H1 (cell line): ENCODE measurements around the gene COL28A1. TPM values are rescaled to one million over a fixed set of nuclear protein-coding genes. Genes with fewer than 3 reads are reported as not detected.

Experiments used
- BCL11A ChIP-seq, 2 experiments: IDR thresholded peaks; one replicate each; pipeline ENCODE4 v1.6.1; 2011; ENCODE audit warnings: low read depth in 2 of 2, low read length in 2 of 2, mild to moderate bottlenecking in 2 of 2
- EP300 ChIP-seq, 2 experiments: IDR thresholded peaks; 1 replicate in 1 of 2; 2 replicates in 1 of 2; pipeline ENCODE4 v1.6.1; 2011 to 2012; ENCODE audit warnings: low read depth in 2 of 2, low read length in 2 of 2, mild to moderate bottlenecking in 2 of 2, borderline replicate concordance in 1 of 2, inconsistent platforms in 1 of 2, moderate library complexity in 1 of 2
- EZH2 ChIP-seq: fragments of 200-600 bp; sonication (generic); IDR thresholded peaks from 2 replicates; pipeline ENCODE4 v1.7.1; 2012; ENCODE audit warnings: low read depth, mild to moderate bottlenecking, moderate library complexity, low read length, inconsistent platforms; ENCODE audit not compliant: severe bottlenecking
- JUND ChIP-seq: IDR thresholded peaks from 2 replicates; pipeline ENCODE4 v1.6.1; 2011; ENCODE audit warnings: mild to moderate bottlenecking, improper control_type of control experiment, low read length
- KDM1A ChIP-seq: fragments of 200-600, 300-600 bp; sonication (generic); IDR thresholded peaks from 2 replicates; pipeline ENCODE4 v1.7.1; 2016; ENCODE audit warnings: mild to moderate bottlenecking, low read length, borderline replicate concordance
- KDM4A ChIP-seq: IDR thresholded peaks from one replicate; pipeline ENCODE4 v1.7.1; 2012; ENCODE audit warnings: low read depth, mild to moderate bottlenecking, moderate library complexity, low read length, inconsistent platforms; ENCODE audit not compliant: severe bottlenecking
- RAD21 ChIP-seq, 2 experiments: IDR thresholded peaks in 1 of 2; conservative IDR thresholded peaks in 1 of 2; 2 replicates each; pipeline ENCODE4 v1.6.1; 2011; ENCODE audit warnings: low read depth in 2 of 2, low read length in 2 of 2, improper control_type of control experiment in 1 of 2, inconsistent platforms in 1 of 2, mild to moderate bottlenecking in 1 of 2, moderate library complexity in 1 of 2
- RFX5 ChIP-seq: IDR thresholded peaks from 2 replicates; pipeline ENCODE4 v1.6.1; 2011; ENCODE audit warnings: low read depth, low read length, improper control_type of control experiment, borderline replicate concordance
- TBP ChIP-seq: IDR thresholded peaks from 2 replicates; pipeline ENCODE4 v1.6.1; 2011; ENCODE audit warnings: low read depth, low read length, improper control_type of control experiment
- polyA plus RNA-seq, 7 experiments: library from polyadenylated mRNA; depleted of rRNA in 3 of 7; stranded (reverse) in 5 of 7; unstranded in 2 of 7; fragments of >200 nt in 5 of 7; fragments of 200-250 nt in 2 of 7; gene quantifications; 1 replicate in 5 of 7; 2 replicates in 1 of 7; 4 replicates in 1 of 7; pipeline versions ENCODE4 v1.2.1 to v1.2.3, GENCODE V29; 2011 to 2013; ENCODE audit warnings: missing spikeins in 2 of 7, mixed read lengths in 2 of 7
- total RNA-seq: library from RNA; stranded (reverse); fragmentation: NEBNext Ultra II Directional; extraction: Animal tissue kit (Norgen Biotek cat#: 25700); gene quantifications from 2 replicates; pipeline ENCODE4 v1.2.1, GENCODE V29; 2021
- TF ChIP-seq, protein P1 (sequence below): IDR thresholded peaks from 2 replicates; pipeline ENCODE4 v1.6.1; 2012; ENCODE audit warnings: inconsistent platforms
- TF ChIP-seq, protein P2 (sequence below): IDR thresholded peaks from 2 replicates; pipeline ENCODE4 v1.6.1; 2011; ENCODE audit warnings: low read depth, mild to moderate bottlenecking, low read length; ENCODE audit not compliant: insufficient read depth
- TF ChIP-seq, protein P3 (sequence below): IDR thresholded peaks from 2 replicates; pipeline ENCODE4 v1.6.1; 2012; ENCODE audit warnings: inconsistent platforms
- TF ChIP-seq, protein P4 (sequence below), 3 experiments: IDR thresholded peaks; 1 replicate in 2 of 3; 2 replicates in 1 of 3; pipeline versions ENCODE4 v1.5.1 to v1.6.1; 2011; ENCODE audit warnings: low read length in 3 of 3, mild to moderate bottlenecking in 3 of 3, inconsistent platforms in 2 of 3, low read depth in 1 of 3, moderate library complexity in 1 of 3; ENCODE audit not compliant: insufficient read depth in 1 of 3; ENCODE audit errors: control extremely low read depth in 1 of 3

COL28A1 gene
- total and polyA plus RNA-seq, 2 of the 8 experiments (the other 6 are each of a cell fraction or from before 2014, with no cell fraction given): 0.22 to 0.38 TPM

DNA sequence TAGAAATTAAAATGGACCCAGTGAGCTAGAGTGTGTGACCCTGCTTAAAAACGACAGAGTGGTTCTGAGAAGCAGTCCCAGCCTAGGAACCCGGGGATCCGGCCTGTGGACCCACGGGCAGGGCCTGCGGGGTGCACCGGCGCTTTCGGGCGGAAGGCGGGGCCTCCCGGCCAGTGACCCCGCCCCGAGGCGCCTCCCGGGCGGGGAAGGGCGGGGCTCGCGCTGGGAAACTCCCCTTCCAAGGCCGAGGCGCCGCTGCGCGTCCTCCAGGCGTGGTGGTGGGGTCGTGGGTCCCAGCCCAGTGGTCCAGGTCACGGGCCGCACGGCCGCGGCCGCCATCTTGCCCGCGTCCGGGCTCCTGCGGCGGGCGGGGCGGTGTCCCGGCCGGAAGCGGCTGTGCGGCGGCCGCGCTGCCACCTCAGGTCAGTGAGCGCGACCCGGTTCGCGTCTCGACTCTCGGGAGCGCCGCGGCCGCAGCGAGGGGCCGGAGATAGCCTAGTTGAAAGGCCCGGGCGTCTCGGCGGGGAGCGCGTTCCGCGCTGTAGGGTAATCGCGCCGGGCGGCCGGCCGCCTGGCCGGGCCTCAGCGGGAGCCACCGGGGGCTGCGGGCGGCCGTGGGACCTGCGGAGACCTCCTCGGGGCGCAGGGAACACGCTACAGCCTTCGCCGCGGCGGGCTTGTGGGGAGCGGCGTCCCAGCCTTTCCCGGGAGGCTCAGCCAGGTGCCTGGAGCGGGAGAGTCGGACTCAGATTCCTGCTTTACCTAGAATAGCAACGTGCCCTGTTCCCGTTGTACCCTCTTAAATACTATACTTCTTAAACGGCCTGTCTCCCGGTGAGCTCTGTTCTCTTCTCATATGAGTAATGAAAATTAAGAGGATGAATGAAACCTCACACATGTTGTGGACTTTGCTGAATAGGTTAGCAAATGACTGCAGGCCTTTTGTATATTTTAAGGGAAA is 31.3 kb upstream of the COL28A1 start, which contains the start of gene MIOS (continued):
- TF ChIP-seq EP300 (IDR thresholded peaks at IDR 0.05; ENCODE audit: borderline replicate concordance in 1 of 2, low read depth in 2 of 2, low read length in 2 of 2): no peak; a peak in 1 of 3 replicates
- TF ChIP-seq, protein P1, sequence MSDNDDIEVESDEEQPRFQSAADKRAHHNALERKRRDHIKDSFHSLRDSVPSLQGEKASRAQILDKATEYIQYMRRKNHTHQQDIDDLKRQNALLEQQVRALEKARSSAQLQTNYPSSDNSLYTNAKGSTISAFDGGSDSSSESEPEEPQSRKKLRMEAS: no peak
- TF ChIP-seq, protein P2, sequence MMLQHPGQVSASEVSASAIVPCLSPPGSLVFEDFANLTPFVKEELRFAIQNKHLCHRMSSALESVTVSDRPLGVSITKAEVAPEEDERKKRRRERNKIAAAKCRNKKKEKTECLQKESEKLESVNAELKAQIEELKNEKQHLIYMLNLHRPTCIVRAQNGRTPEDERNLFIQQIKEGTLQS: no peak
- no peak for TF ChIP-seq EZH2
- no peak for TF ChIP-seq KDM1A
- TF ChIP-seq, protein P3, sequence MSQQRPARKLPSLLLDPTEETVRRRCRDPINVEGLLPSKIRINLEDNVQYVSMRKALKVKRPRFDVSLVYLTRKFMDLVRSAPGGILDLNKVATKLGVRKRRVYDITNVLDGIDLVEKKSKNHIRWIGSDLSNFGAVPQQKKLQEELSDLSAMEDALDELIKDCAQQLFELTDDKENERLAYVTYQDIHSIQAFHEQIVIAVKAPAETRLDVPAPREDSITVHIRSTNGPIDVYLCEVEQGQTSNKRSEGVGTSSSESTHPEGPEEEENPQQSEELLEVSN: no peak
- TF ChIP-seq JUND: no peak
- TF ChIP-seq TBP: peak; percentile 68; the same call in 1 of the 2 replicates
- TF ChIP-seq, protein P4, sequence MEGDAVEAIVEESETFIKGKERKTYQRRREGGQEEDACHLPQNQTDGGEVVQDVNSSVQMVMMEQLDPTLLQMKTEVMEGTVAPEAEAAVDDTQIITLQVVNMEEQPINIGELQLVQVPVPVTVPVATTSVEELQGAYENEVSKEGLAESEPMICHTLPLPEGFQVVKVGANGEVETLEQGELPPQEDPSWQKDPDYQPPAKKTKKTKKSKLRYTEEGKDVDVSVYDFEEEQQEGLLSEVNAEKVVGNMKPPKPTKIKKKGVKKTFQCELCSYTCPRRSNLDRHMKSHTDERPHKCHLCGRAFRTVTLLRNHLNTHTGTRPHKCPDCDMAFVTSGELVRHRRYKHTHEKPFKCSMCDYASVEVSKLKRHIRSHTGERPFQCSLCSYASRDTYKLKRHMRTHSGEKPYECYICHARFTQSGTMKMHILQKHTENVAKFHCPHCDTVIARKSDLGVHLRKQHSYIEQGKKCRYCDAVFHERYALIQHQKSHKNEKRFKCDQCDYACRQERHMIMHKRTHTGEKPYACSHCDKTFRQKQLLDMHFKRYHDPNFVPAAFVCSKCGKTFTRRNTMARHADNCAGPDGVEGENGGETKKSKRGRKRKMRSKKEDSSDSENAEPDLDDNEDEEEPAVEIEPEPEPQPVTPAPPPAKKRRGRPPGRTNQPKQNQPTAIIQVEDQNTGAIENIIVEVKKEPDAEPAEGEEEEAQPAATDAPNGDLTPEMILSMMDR (IDR thresholded peaks at IDR 0.05; ENCODE audit: control extremely low read depth in 1 of 3, insufficient read depth in 1 of 3, low read depth in 1 of 3, low read length in 3 of 3): no peak
- 0 out of 4 replicates have a peak, but pooled peaks have one; percentile 1 for TF ChIP-seq RAD21 (IDR thresholded peaks at IDR 0.05 in 1 of 2, conservative IDR thresholded peaks at IDR 0.05 in 1 of 2; ENCODE audit: low read depth in 2 of 2, low read length in 2 of 2)
- no peak for TF ChIP-seq BCL11A (IDR thresholded peaks at IDR 0.05; ENCODE audit: low read depth in 2 of 2, low read length in 2 of 2)
- no peak for TF ChIP-seq RFX5
- no peak for TF ChIP-seq KDM4A
